Liver (tissue), 9 donors: Measurements from ENCODE around the gene RAD51AP2. TPM values are rescaled to one million over a fixed set of nuclear protein-coding genes. Genes with fewer than 3 reads are reported as not detected.

ENCODE experiments used
- DNase-seq: peaks from one replicate; pipeline ENCODE4 v3.0.0-alpha.2; 2017; ENCODE audit warnings: low spot score
- H3K27ac ChIP-seq, 2 donors: one replicate each; pipeline ENCODE4 v1.7.0; 2013; ENCODE audit warnings: inconsistent platforms in 2 of 2, low read length in 2 of 2, control low read depth in 1 of 2, low read depth in 1 of 2, mild to moderate bottlenecking in 1 of 2
- H3K27me3 ChIP-seq, 4 donors: one replicate each; pipeline versions ENCODE4 v1.6.1 to v1.7.0; 2013; ENCODE audit warnings: low read length in 3 of 4, inconsistent platforms in 1 of 4, mild to moderate bottlenecking in 1 of 4, moderate library complexity in 1 of 4; ENCODE audit not compliant: control insufficient read depth in 4 of 4, insufficient read depth in 4 of 4
- H3K36me3 ChIP-seq, 4 donors: one replicate each; pipeline versions ENCODE4 v1.6.1 to v1.7.0; 2013; ENCODE audit warnings: low read length in 3 of 4, mild to moderate bottlenecking in 3 of 4, low read depth in 1 of 4, moderate library complexity in 1 of 4; ENCODE audit not compliant: control insufficient read depth in 4 of 4, insufficient read depth in 3 of 4
- H3K4me1 ChIP-seq, 4 donors: one replicate each; pipeline versions ENCODE4 v1.6.1 to v1.7.0; 2013; ENCODE audit warnings: low read length in 3 of 4, mild to moderate bottlenecking in 3 of 4, moderate library complexity in 1 of 4; ENCODE audit not compliant: control insufficient read depth in 4 of 4, insufficient read depth in 4 of 4
- H3K4me3 ChIP-seq, 3 donors: one replicate each; pipeline versions ENCODE4 v1.6.1 to v1.7.0; 2013; ENCODE audit warnings: low read length in 3 of 3, control low read depth in 1 of 3, low read depth in 1 of 3, mild to moderate bottlenecking in 1 of 3
- H3K9ac ChIP-seq, 2 donors: one replicate each; pipeline ENCODE4 v1.7.0; 2013; ENCODE audit warnings: low read length in 2 of 2, mild to moderate bottlenecking in 2 of 2, moderate library complexity in 2 of 2, control low read depth in 1 of 2, low read depth in 1 of 2
- H3K9me3 ChIP-seq, 4 donors: one replicate each; pipeline versions ENCODE4 v1.6.1 to v1.7.0; 2013; ENCODE audit warnings: low read length in 3 of 4; ENCODE audit not compliant: control insufficient read depth in 4 of 4
- ATF3 ChIP-seq: IDR thresholded peaks from 2 replicates; pipeline ENCODE4 v1.6.1; 2016; ENCODE audit warnings: antibody characterized with exemption
- CTCF ChIP-seq: fragments of 150-350 bp; IDR thresholded peaks from 2 replicates; pipeline ENCODE4 v1.5.1; 2017; ENCODE audit warnings: improper control_type of control experiment, low read depth, low read length; ENCODE audit not compliant: missing input control
- EGR1 ChIP-seq, 2 donors: IDR thresholded peaks; 2 replicates each; pipeline ENCODE4 v1.6.1; 2016 to 2018; ENCODE audit warnings: antibody characterized with exemption in 2 of 2, low read depth in 2 of 2
- FOXA1 ChIP-seq: IDR thresholded peaks from 2 replicates; pipeline ENCODE4 v1.6.1; 2016; ENCODE audit warnings: antibody characterized with exemption
- FOXA2 ChIP-seq: IDR thresholded peaks from 2 replicates; pipeline ENCODE4 v1.6.1; 2016; ENCODE audit warnings: antibody characterized with exemption
- GABPA ChIP-seq, 2 donors: IDR thresholded peaks in 1 of 2; conservative IDR thresholded peaks in 1 of 2; 2 replicates each; pipeline ENCODE4 v1.6.1; 2016; ENCODE audit warnings: antibody characterized with exemption in 2 of 2, mild to moderate bottlenecking in 1 of 2, moderate library complexity in 1 of 2
- HNF4A ChIP-seq, 2 donors: conservative IDR thresholded peaks; 2 replicates each; pipeline ENCODE4 v1.6.1; 2016; ENCODE audit warnings: antibody characterized with exemption in 2 of 2, mild to moderate bottlenecking in 2 of 2
- JUND ChIP-seq, 2 donors: IDR thresholded peaks; 2 replicates each; pipeline ENCODE4 v1.6.1; 2016; ENCODE audit warnings: antibody characterized with exemption in 2 of 2
- NR2F2 ChIP-seq: IDR thresholded peaks from 2 replicates; pipeline ENCODE4 v1.6.1; 2016; ENCODE audit warnings: antibody characterized with exemption
- RAD21 ChIP-seq, 2 donors: IDR thresholded peaks; 2 replicates each; pipeline ENCODE4 v1.6.1; 2016; ENCODE audit warnings: antibody characterized with exemption in 2 of 2, mild to moderate bottlenecking in 2 of 2
- REST ChIP-seq: IDR thresholded peaks from 2 replicates; pipeline ENCODE4 v1.6.1; 2016; ENCODE audit warnings: antibody characterized with exemption, mild to moderate bottlenecking
- RXRA ChIP-seq, 2 donors: IDR thresholded peaks; 2 replicates each; pipeline ENCODE4 v1.6.1; 2017 to 2018; ENCODE audit warnings: antibody characterized with exemption in 2 of 2, mild to moderate bottlenecking in 1 of 2
- SP1 ChIP-seq: IDR thresholded peaks from 2 replicates; pipeline ENCODE4 v1.6.1; 2018; ENCODE audit warnings: antibody characterized with exemption, mild to moderate bottlenecking
- TAF1 ChIP-seq: conservative IDR thresholded peaks from 2 replicates; pipeline ENCODE4 v1.6.1; 2016; ENCODE audit warnings: antibody characterized with exemption, mild to moderate bottlenecking
- YY1 ChIP-seq: IDR thresholded peaks from 2 replicates; pipeline ENCODE4 v1.6.1; 2016; ENCODE audit warnings: antibody characterized with exemption, mild to moderate bottlenecking
- ZBTB33 ChIP-seq: IDR thresholded peaks from 2 replicates; pipeline ENCODE4 v1.6.1; 2016; ENCODE audit warnings: antibody characterized with exemption
- WGBS: extraction: QIAGEN DNeasy Blood & Tissue Kit; methylation state at CpG from one replicate; pipeline ENCODE4 v1.1.7; 2013; 5-methylcytosine and 5-hydroxymethylcytosine counted together
- polyA plus RNA-seq, 2 donors: library from polyadenylated mRNA; stranded (reverse) in 1 of 2; unstranded in 1 of 2; fragments of 200-250 nt in 1 of 2; fragments of >200 nt in 1 of 2; fragmentation: Nextera tagmentation in 1 of 2; extraction: Ambion mirVana in 1 of 2; gene quantifications; one replicate each; pipeline versions ENCODE4 v1.2.1 to v1.2.3, GENCODE V29; 2013 to 2015
- total RNA-seq, 2 donors: library from RNA; depleted of rRNA; stranded (reverse); fragments of >200 nt; gene quantifications; one replicate each; pipeline ENCODE4 v1.2.3, GENCODE V29; 2014
- donor health status: healthy.
- donor health status: healthy.
- donor health status: healthy.
- donor health status: healthy.
- donor health status: healthy.

The RAD51AP2 gene
- total and polyA plus RNA-seq, 4 donors, result 0.02 to 0.25 (median 0.11) TPM

- Histone ChIP-seq H3K9ac (no peak overlapping the region), H3K4me3 (no peak overlapping the region), H3K36me3 (no peaks in the 10 kb centered on the region), H3K9me3 (no peaks in the 10 kb centered on the region), H3K27me3 (no peaks in the 10 kb centered on the region), H3K27ac (peak overlapping the region in 1 of 2 donors; percentile 24), H3K4me1 (peaks cover 0 to 56% (median 33%) of the 10 kb centered on the region in 4 donors)
- no peak for DNase-seq
- 85% methylated on average over 3 of the region's 3 CpGs for WGBS
- TF ChIP-seq FOXA2 (no peak), YY1 (no peak), HNF4A (conservative IDR thresholded peaks at IDR 0.05) (no peak), JUND (IDR thresholded peaks at IDR 0.05) (no peak), TAF1 (no peak), RXRA (IDR thresholded peaks at IDR 0.05) (no peak), FOXA1 (no peak), ATF3 (no peak)
Observed at GRCh38 chr2:17544256-17544655, 26.0 kb upstream of the RAD51AP2 start.

GRCh38 chr2:17543848-17544247, 25.6 kb upstream of the RAD51AP2 start:
- TF ChIP-seq CTCF (no peak), EGR1 (IDR thresholded peaks at IDR 0.05; ENCODE audit: low read depth in 2 of 2) (no peak), TAF1 (no peak), GABPA (IDR thresholded peaks at IDR 0.05 in 1 of 2, conservative IDR thresholded peaks at IDR 0.05 in 1 of 2) (no peak), ATF3 (no peak), RXRA (IDR thresholded peaks at IDR 0.05) (no peak), SP1 (no peak), NR2F2 (no peak), HNF4A (conservative IDR thresholded peaks at IDR 0.05) (no peak), ZBTB33 (no peak), FOXA2 (no peak)
- H3K9ac ChIP-seq, result no peak overlapping the region
- no peaks in the 10 kb centered on the region for H3K27me3 ChIP-seq
- peak overlapping the region in 1 of 2 donors; percentile 24 for H3K27ac ChIP-seq
- no peak for DNase-seq
- H3K4me1 ChIP-seq, result peaks cover 0 to 55% (median 33%) of the 10 kb centered on the region in 4 donors
- no peak overlapping the region for H3K4me3 ChIP-seq
- H3K9me3 ChIP-seq, result no peaks in the 10 kb centered on the region
- H3K36me3 ChIP-seq, result no peaks in the 10 kb centered on the region

GRCh38 chr2:17543131-17543660, 25.0 kb upstream of the RAD51AP2 start:
- Histone ChIP-seq H3K36me3 (no peaks in the 10 kb centered on the region), H3K9me3 (no peaks in the 10 kb centered on the region), H3K4me3 (peak overlapping the region in 1 of 3 donors; percentile 5), H3K4me1 (peaks cover 0 to 51% (median 30%) of the 10 kb centered on the region in 4 donors), H3K9ac (no peak overlapping the region), H3K27ac (peak overlapping the region in 1 of 2 donors; percentile 24), H3K27me3 (no peaks in the 10 kb centered on the region)
- 32% methylated on average over 6 of the region's 6 CpGs for WGBS
- no peak for DNase-seq
- TF ChIP-seq RAD21 (IDR thresholded peaks at IDR 0.05) (no peak), JUND (IDR thresholded peaks at IDR 0.05) (no peak), ATF3 (no peak), HNF4A (conservative IDR thresholded peaks at IDR 0.05) (no peak), GABPA (IDR thresholded peaks at IDR 0.05 in 1 of 2, conservative IDR thresholded peaks at IDR 0.05 in 1 of 2) (no peak), REST (no peak)
